ENCODE data around the gene GPS1.

- TF ChIP-seq POLR2A (IDR thresholded peaks at IDR 0.05) (no peak), CTCF (IDR thresholded peaks at IDR 0.05) (no peak), EP300 (IDR thresholded peaks at IDR 0.05) (no peak), POLR2AphosphoS5 (IDR thresholded peaks at IDR 0.05) (no peak)
Measured at GRCh38 chr17:82047379-82047778, 4.3 kb upstream of the GPS1 start.

Data from suprapubic skin (tissue), 4 donors.